IMR-90 (cell line): ENCODE results near the gene ADARB2.

Source experiments
- CTCF ChIP-seq: conservative IDR thresholded peaks from 2 replicates; pipeline ENCODE4 v1.5.1; 2012; ENCODE audit warnings: mild to moderate bottlenecking, low read depth, low read length, improper control_type of control experiment
- FOS ChIP-seq: fragments of 150-350 bp; IDR thresholded peaks from 2 replicates; pipeline ENCODE4 v1.6.1; 2016; ENCODE audit warnings: low read depth, low read length
- MAZ ChIP-seq: IDR thresholded peaks from 2 replicates; pipeline ENCODE4 v1.6.1; 2012; ENCODE audit warnings: low read depth, mild to moderate bottlenecking, low read length, improper control_type of control experiment, moderate library complexity, borderline replicate concordance
- POLR2A ChIP-seq: IDR thresholded peaks from 2 replicates; pipeline ENCODE4 v1.6.1; 2012; ENCODE audit warnings: mild to moderate bottlenecking, low read depth, low read length
- RAD21 ChIP-seq: IDR thresholded peaks from 2 replicates; pipeline ENCODE4 v1.6.1; 2012; ENCODE audit warnings: low read length, improper control_type of control experiment
- RFX5 ChIP-seq: IDR thresholded peaks from 2 replicates; pipeline ENCODE4 v1.8.0; 2012; ENCODE audit warnings: low read depth, mild to moderate bottlenecking, low read length, moderate library complexity

GRCh38 chr10:1414893-1415292 lies 322.4 kb downstream of the ADARB2 start:
- no peak for TF ChIP-seq MAZ
- no peak for TF ChIP-seq POLR2A
- no peak for TF ChIP-seq CTCF
- no peak for TF ChIP-seq FOS
- no peak for TF ChIP-seq RAD21
- TF ChIP-seq RFX5: no peak
